IMR-90 (cell line): ENCODE results near the gene ROM1.
"Not testable (repeated sequence)": the region's sequence is repeated elsewhere in the genome, so short reads cannot be mapped to it uniquely, and the experiment has no call there.

Experiments used
- CEBPB ChIP-seq: IDR thresholded peaks from 2 replicates; pipeline ENCODE4 v1.6.1; 2012; ENCODE audit warnings: low read depth, low read length, improper control_type of control experiment
- POLR2A ChIP-seq: IDR thresholded peaks from 2 replicates; pipeline ENCODE4 v1.6.1; 2012; ENCODE audit warnings: mild to moderate bottlenecking, low read depth, low read length
- RAD21 ChIP-seq: IDR thresholded peaks from 2 replicates; pipeline ENCODE4 v1.6.1; 2012; ENCODE audit warnings: low read length, improper control_type of control experiment
- RCOR1 ChIP-seq: IDR thresholded peaks from 2 replicates; pipeline ENCODE4 v1.6.1; 2012; ENCODE audit warnings: mild to moderate bottlenecking, low read length, improper control_type of control experiment; ENCODE audit not compliant: insufficient replicate concordance
- SMC3 ChIP-seq: fragments of 150-350 bp; IDR thresholded peaks from 2 replicates; pipeline ENCODE4 v1.6.1; 2016; ENCODE audit warnings: low read depth, mild to moderate bottlenecking, antibody characterized with exemption, low read length, moderate library complexity
- TF ChIP-seq, protein P1 (sequence below): conservative IDR thresholded peaks from 2 replicates; pipeline ENCODE4 v1.5.1; 2012; ENCODE audit warnings: mild to moderate bottlenecking, low read depth, low read length, improper control_type of control experiment
- TF ChIP-seq, protein P2 (sequence below): fragments of 150-350 bp; IDR thresholded peaks from 2 replicates; pipeline ENCODE4 v1.6.1; 2017; ENCODE audit warnings: mild to moderate bottlenecking, antibody characterized with exemption, low read length, low read depth

DNA sequence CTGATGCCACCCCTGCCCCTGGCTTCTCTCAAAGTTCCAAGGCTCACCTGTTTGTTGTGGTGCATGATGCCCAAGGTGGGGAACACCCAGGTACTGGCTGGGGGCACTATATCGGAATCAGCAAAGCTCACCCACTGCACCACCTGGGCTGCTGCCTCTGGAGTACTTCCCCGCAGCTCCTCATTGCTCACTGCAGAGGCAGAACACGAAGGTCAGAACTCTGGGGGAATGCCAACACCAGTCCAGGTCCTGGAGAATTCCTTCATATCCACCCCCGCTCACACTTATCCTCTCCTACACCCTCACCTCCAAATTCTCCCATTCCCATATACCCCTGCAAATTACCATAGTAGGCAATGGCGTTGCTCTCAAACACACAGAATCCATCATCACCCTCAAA is 41.6 kb upstream of the ROM1 start:
- TF ChIP-seq, protein P1, sequence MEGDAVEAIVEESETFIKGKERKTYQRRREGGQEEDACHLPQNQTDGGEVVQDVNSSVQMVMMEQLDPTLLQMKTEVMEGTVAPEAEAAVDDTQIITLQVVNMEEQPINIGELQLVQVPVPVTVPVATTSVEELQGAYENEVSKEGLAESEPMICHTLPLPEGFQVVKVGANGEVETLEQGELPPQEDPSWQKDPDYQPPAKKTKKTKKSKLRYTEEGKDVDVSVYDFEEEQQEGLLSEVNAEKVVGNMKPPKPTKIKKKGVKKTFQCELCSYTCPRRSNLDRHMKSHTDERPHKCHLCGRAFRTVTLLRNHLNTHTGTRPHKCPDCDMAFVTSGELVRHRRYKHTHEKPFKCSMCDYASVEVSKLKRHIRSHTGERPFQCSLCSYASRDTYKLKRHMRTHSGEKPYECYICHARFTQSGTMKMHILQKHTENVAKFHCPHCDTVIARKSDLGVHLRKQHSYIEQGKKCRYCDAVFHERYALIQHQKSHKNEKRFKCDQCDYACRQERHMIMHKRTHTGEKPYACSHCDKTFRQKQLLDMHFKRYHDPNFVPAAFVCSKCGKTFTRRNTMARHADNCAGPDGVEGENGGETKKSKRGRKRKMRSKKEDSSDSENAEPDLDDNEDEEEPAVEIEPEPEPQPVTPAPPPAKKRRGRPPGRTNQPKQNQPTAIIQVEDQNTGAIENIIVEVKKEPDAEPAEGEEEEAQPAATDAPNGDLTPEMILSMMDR, result not testable (repeated sequence)
- not testable (repeated sequence) for TF ChIP-seq POLR2A, RAD21, SMC3, RCOR1, CEBPB
- TF ChIP-seq, protein P2, sequence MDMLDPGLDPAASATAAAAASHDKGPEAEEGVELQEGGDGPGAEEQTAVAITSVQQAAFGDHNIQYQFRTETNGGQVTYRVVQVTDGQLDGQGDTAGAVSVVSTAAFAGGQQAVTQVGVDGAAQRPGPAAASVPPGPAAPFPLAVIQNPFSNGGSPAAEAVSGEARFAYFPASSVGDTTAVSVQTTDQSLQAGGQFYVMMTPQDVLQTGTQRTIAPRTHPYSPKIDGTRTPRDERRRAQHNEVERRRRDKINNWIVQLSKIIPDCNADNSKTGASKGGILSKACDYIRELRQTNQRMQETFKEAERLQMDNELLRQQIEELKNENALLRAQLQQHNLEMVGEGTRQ, result not testable (repeated sequence)
